HG02759 (cell line): ENCODE data around the gene PEAK1.

Experiments used
- ATAC-seq: cut with Tn5 transposase; IDR thresholded peaks from one replicate; pipeline ENCODE4 v1.9.1; 2021; ENCODE audit warnings: mild to moderate bottlenecking, moderate library complexity; ENCODE audit not compliant: unreplicated experiment

Gene PEAK1

GRCh38 chr15:77402740-77403379, 17.0 kb downstream of the PEAK1 start:
- no peak for ATAC-seq

GRCh38 chr15:77400258-77400657, 19.6 kb downstream of the PEAK1 start:
- no peak for ATAC-seq

GRCh38 chr15:77398927-77399326, 21.0 kb downstream of the PEAK1 start:
- ATAC-seq, result no peak

GRCh38 chr15:77396692-77397091, 23.2 kb downstream of the PEAK1 start:
- ATAC-seq, result no peak

- ATAC-seq, result no peak
Observed at GRCh38 chr15:77395013-77395774, 24.7 kb downstream of the PEAK1 start.

GRCh38 chr15:77393471-77393840, 26.4 kb downstream of the PEAK1 start:
- ATAC-seq, result no peak

- ATAC-seq, result no peak
Observed at GRCh38 chr15:77392762-77393470, 27.0 kb downstream of the PEAK1 start.

GRCh38 chr15:77391372-77391951, 28.4 kb downstream of the PEAK1 start:
- ATAC-seq, result no peak

- no peak for ATAC-seq
Observed at GRCh38 chr15:77387365-77388105, 32.4 kb downstream of the PEAK1 start.

GRCh38 chr15:77386626-77387025, 33.3 kb downstream of the PEAK1 start:
- ATAC-seq, result no peak

GRCh38 chr15:77384589-77385359, 35.1 kb downstream of the PEAK1 start:
- ATAC-seq, result no peak

GRCh38 chr15:77384086-77384485, 35.8 kb downstream of the PEAK1 start:
- ATAC-seq, result no peak

- ATAC-seq, result no peak
Observed at GRCh38 chr15:77380033-77380432, 39.9 kb downstream of the PEAK1 start.

GRCh38 chr15:77376770-77377169, 43.1 kb downstream of the PEAK1 start:
- ATAC-seq, result no peak

GRCh38 chr15:77375133-77375532, 44.8 kb downstream of the PEAK1 start:
- no peak for ATAC-seq

- no peak for ATAC-seq
Observed at GRCh38 chr15:77373441-77373840, 46.5 kb downstream of the PEAK1 start.

GRCh38 chr15:77371850-77372563, 47.9 kb downstream of the PEAK1 start:
- no peak for ATAC-seq

- no peak for ATAC-seq
Observed at GRCh38 chr15:77370580-77370979, 49.3 kb downstream of the PEAK1 start.

GRCh38 chr15:77369168-77369567, 50.7 kb downstream of the PEAK1 start:
- ATAC-seq, result no peak

GRCh38 chr15:77367631-77368030, 52.3 kb downstream of the PEAK1 start:
- no peak for ATAC-seq
